B cell (primary cell): ENCODE data around the gene LRRN4CL. TPM values are rescaled to one million over a fixed set of nuclear protein-coding genes. Genes with fewer than 3 reads are reported as not detected.

Experiments
- ATAC-seq: fragments of 200-7000 bp; cut with Tn5 transposase; one replicate; pipeline ENCODE4 v1.10.0; 2021; ENCODE audit warnings: low read depth, mild to moderate bottlenecking, moderate number of reproducible peaks, moderate library complexity
- CTCF ChIA-PET: fragments of 350-600 bp; sonication (Branson Sonifier 250); formaldehyde crosslinking; loops from one replicate; lab custom pipeline; 2021; ENCODE audit warnings: antibody characterized with exemption, inconsistent platforms; lab: Charles Lee
- POLR2A ChIA-PET: fragments of 350-600 bp; sonication (Branson Sonifier 250); formaldehyde crosslinking; loops from one replicate; lab custom pipeline; 2021; ENCODE audit warnings: antibody characterized with exemption; lab: Charles Lee
- DNase-seq: peaks from one replicate; pipeline ENCODE4 v3.0.0; 2013
- H2AFZ ChIP-seq: 2 replicates; pipeline ENCODE4 v1.6.1; 2012; ENCODE audit warnings: mild to moderate bottlenecking, low read depth, low read length; ENCODE audit not compliant: insufficient read depth, poor library complexity, severe bottlenecking
- H3K27ac ChIP-seq, 2 donors: 1 replicate in 1 of 2; 2 replicates in 1 of 2; pipeline ENCODE4 v1.5.1; 2012 to 2013; ENCODE audit warnings: low read length in 2 of 2, mild to moderate bottlenecking in 2 of 2, moderate library complexity in 1 of 2
- H3K27me3 ChIP-seq, 4 experiments: fragments of 200-600 bp in 1 of 4; sonication (generic) in 1 of 4; replicated peaks in 1 of 4; 1 replicate in 2 of 4; 2 replicates in 2 of 4; pipeline versions ENCODE4 v1.6.1 to v1.7.0; 2013 to 2016; ENCODE audit warnings: low read length in 3 of 4, mild to moderate bottlenecking in 2 of 4, mixed read lengths in 1 of 4, moderate library complexity in 1 of 4; ENCODE audit not compliant: insufficient read depth in 4 of 4, control insufficient read depth in 3 of 4; ENCODE audit errors: control extremely low read depth in 1 of 4
- H3K36me3 ChIP-seq, 2 experiments: replicated peaks in 1 of 2; 1 replicate in 1 of 2; 2 replicates in 1 of 2; pipeline versions ENCODE4 v1.6.1 to v1.7.1; 2013; ENCODE audit warnings: low read length in 1 of 2; ENCODE audit not compliant: insufficient read depth in 2 of 2, control insufficient read depth in 1 of 2; ENCODE audit errors: control extremely low read depth in 1 of 2, extremely low read depth in 1 of 2
- H3K4me1 ChIP-seq, 2 donors: fragments of 200-600 bp in 1 of 2; sonication (generic) in 1 of 2; 1 replicate in 1 of 2; 2 replicates in 1 of 2; pipeline versions ENCODE4 v1.5.1 to v1.6.1; 2013 to 2017; ENCODE audit warnings: low read length in 2 of 2; ENCODE audit not compliant: control insufficient read depth in 2 of 2, insufficient read depth in 2 of 2
- H3K4me2 ChIP-seq: replicated peaks from 2 replicates; pipeline ENCODE3; 2012; ENCODE audit warnings: mild to moderate bottlenecking, low read depth, low read length; ENCODE audit not compliant: poor library complexity, severe bottlenecking
- H3K4me3 ChIP-seq, 5 experiments: fragments of 200-600 bp in 1 of 5; sonication (generic) in 1 of 5; 1 replicate in 3 of 5; 2 replicates in 2 of 5; pipeline versions ENCODE4 v1.5.1 to v1.7.0; 2011 to 2016; ENCODE audit warnings: low read length in 4 of 5, mild to moderate bottlenecking in 4 of 5, low read depth in 2 of 5, control low read depth in 1 of 5, moderate library complexity in 1 of 5; ENCODE audit not compliant: insufficient read depth in 1 of 5; ENCODE audit errors: control extremely low read depth in 1 of 5, extremely low read depth in 1 of 5
- H3K79me2 ChIP-seq: fragments of 200-600 bp; sonication (generic); one replicate; pipeline ENCODE4 v1.6.0; 2016; ENCODE audit warnings: low read length; ENCODE audit not compliant: control insufficient read depth, insufficient read depth
- H3K9ac ChIP-seq: fragments of 200-600 bp; sonication (generic); 2 replicates; pipeline ENCODE4 v1.6.1; 2017; ENCODE audit warnings: mild to moderate bottlenecking, low read length, moderate library complexity
- H3K9me3 ChIP-seq, 3 donors: one replicate each; pipeline versions ENCODE4 v1.6.1 to v1.7.1; 2013; ENCODE audit warnings: low read length in 2 of 3; ENCODE audit not compliant: control insufficient read depth in 2 of 3, insufficient read depth in 1 of 3; ENCODE audit errors: control extremely low read depth in 1 of 3
- H4K20me1 ChIP-seq: 2 replicates; pipeline ENCODE4 v1.6.0; 2012; ENCODE audit warnings: mild to moderate bottlenecking, low read length; ENCODE audit not compliant: insufficient read depth, control insufficient read depth, poor library complexity, severe bottlenecking
- H3K27ac Mint-ChIP-seq: one replicate; pipeline ENCODE4 v1.8.0; 2021; ENCODE audit warnings: mixed read lengths
- H3K27me3 Mint-ChIP-seq: one replicate; pipeline ENCODE4 v1.8.0; 2021; ENCODE audit warnings: mixed read lengths
- H3K4me1 Mint-ChIP-seq: one replicate; pipeline ENCODE4 v1.8.0; 2021; ENCODE audit warnings: mixed read lengths
- H3K4me3 Mint-ChIP-seq: one replicate; pipeline ENCODE4 v1.8.0; 2021; ENCODE audit warnings: mixed read lengths
- H3K9me3 Mint-ChIP-seq: one replicate; pipeline ENCODE4 v1.8.0; 2022; ENCODE audit warnings: mixed read lengths; ENCODE audit not compliant: insufficient read depth
- EZH2 ChIP-seq: IDR thresholded peaks from 2 replicates; pipeline ENCODE4 v1.6.1; 2012; ENCODE audit warnings: borderline replicate concordance, low read depth, mild to moderate bottlenecking, moderate library complexity, low read length; ENCODE audit not compliant: insufficient read depth, poor library complexity, severe bottlenecking
- WGBS: methylation state at CpG from one replicate; pipeline ENCODE4 v1.1.5; 2013; ENCODE audit warnings: missing lambda C conversion rate; ENCODE audit not compliant: insufficient coverage; 5-methylcytosine and 5-hydroxymethylcytosine counted together
- intact Hi-C: fragments of 100-400 bp; cut with micrococcal nuclease; formaldehyde crosslinking; loops from one replicate; pipeline ENCODE4 v1.10.0; 2022
- polyA plus RNA-seq: library from polyadenylated mRNA; depleted of rRNA; stranded (reverse); fragments of >200 nt; gene quantifications from 2 replicates; pipeline ENCODE4 v1.2.3, GENCODE V29; 2012
- total RNA-seq, 2 donors: library from RNA; stranded (reverse); fragments of 120-200 nt in 1 of 2; gene quantifications; 1 replicate in 1 of 2; 2 replicates in 1 of 2; pipeline versions ENCODE4 v1.2.3 to v1.2.4, GENCODE V29; 2013 to 2022
- TF ChIP-seq, protein P1 (sequence below): fragments of 200-600 bp; IDR thresholded peaks from one replicate; pipeline ENCODE4 v1.8.0; 2022; ENCODE audit warnings: antibody characterized with exemption, mild to moderate bottlenecking

Gene LRRN4CL
- total and polyA plus RNA-seq, 2 donors (not counting 1 experiment from before 2014, with no cell fraction given) = 0.03 to 0.25 TPM

DNA sequence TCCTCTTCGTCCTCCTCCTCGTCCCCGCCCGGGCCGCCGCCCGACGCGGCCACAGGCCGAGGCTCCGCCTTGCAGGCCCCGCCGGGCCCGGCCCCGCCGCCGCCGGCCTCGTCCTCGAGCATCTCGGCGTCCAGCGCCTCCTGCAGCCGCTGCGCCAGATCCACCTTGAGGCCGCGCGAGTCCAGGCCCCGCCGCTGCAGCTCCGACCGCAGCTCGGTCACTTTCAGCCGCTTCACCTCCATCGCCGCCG, 37.5 kb upstream of the LRRN4CL start:
- ChIA-PET CTCF (interaction anchor here (0.6 to 5.5 kb wide), 10 partner anchors 18 to 197 kb away, joined by 3 to 34 read pairs (median 4); partner anchors contain the start of genes BSCL2, SLC3A2, TMEM179B and ZBTB3), POLR2A (interaction anchor here (0.8 to 4.9 kb wide), 21 partner anchors 13 to 154 kb away, joined by 3 to 75 read pairs (median 8); partner anchors contain the start of genes BSCL2, C11orf98, CSKMT and GNG3)
- peak overlapping the region; percentile 99 for H3K27ac Mint-ChIP-seq
- no peak for ATAC-seq
- Histone ChIP-seq H3K4me1 (peaks cover 37 to 41% of the 10 kb centered on the region in 2 donors), H4K20me1 (peaks cover 58% of the 10 kb centered on the region), H2AFZ (peak overlapping the region; percentile 91), H3K9me3 (no peaks in the 10 kb centered on the region), H3K4me3 (peak overlapping the region; percentile 94 to 100 (median 99)), H3K9ac (peak overlapping the region; percentile 93), H3K79me2 (peaks cover 81% of the 10 kb centered on the region), H3K27me3 (no peaks in the 10 kb centered on the region), H3K36me3 (peaks cover 3 to 29% of the 10 kb centered on the region in 2 experiments), H3K4me2 (peak overlapping the region; percentile 91), H3K27ac (peak overlapping the region; percentile 40 to 90)
- H3K4me3 Mint-ChIP-seq = peak overlapping the region; percentile 95
- 1% methylated on average over 37 of the region's 37 CpGs for WGBS
- H3K9me3 Mint-ChIP-seq = no peaks in the 10 kb centered on the region
- no peaks in the 10 kb centered on the region for H3K27me3 Mint-ChIP-seq
- no peak for DNase-seq
- intact Hi-C loops = loop anchor here (1.0 to 2.0 kb wide), 11 partner anchors 18 to 154 kb away; partner anchors contain the start of genes EML3, ROM1, SLC3A2 and STX5
- TF ChIP-seq, protein P1, sequence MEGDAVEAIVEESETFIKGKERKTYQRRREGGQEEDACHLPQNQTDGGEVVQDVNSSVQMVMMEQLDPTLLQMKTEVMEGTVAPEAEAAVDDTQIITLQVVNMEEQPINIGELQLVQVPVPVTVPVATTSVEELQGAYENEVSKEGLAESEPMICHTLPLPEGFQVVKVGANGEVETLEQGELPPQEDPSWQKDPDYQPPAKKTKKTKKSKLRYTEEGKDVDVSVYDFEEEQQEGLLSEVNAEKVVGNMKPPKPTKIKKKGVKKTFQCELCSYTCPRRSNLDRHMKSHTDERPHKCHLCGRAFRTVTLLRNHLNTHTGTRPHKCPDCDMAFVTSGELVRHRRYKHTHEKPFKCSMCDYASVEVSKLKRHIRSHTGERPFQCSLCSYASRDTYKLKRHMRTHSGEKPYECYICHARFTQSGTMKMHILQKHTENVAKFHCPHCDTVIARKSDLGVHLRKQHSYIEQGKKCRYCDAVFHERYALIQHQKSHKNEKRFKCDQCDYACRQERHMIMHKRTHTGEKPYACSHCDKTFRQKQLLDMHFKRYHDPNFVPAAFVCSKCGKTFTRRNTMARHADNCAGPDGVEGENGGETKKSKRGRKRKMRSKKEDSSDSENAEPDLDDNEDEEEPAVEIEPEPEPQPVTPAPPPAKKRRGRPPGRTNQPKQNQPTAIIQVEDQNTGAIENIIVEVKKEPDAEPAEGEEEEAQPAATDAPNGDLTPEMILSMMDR = no peak
- TF ChIP-seq EZH2 = no peak
- peaks cover 55% of the 10 kb centered on the region for H3K4me1 Mint-ChIP-seq
